GM18505 (cell line): ENCODE data around the gene MAGI1.

ENCODE experiments used
- ATAC-seq: cut with Tn5 transposase; IDR thresholded peaks from one replicate; pipeline ENCODE4 v1.9.1; 2021; ENCODE audit not compliant: unreplicated experiment
- POLR2A ChIP-seq: IDR thresholded peaks from 4 replicates; pipeline ENCODE4 v1.6.1; 2011; ENCODE audit warnings: borderline replicate concordance; ENCODE audit not compliant: insufficient read depth, insufficient read length; ENCODE audit errors: extremely low read depth

MAGI1 gene

GRCh38 chr3:65334045-65334665 lies 704.6 kb downstream of the MAGI1 start:
- no peak for TF ChIP-seq POLR2A
- ATAC-seq, result no peak

DNA sequence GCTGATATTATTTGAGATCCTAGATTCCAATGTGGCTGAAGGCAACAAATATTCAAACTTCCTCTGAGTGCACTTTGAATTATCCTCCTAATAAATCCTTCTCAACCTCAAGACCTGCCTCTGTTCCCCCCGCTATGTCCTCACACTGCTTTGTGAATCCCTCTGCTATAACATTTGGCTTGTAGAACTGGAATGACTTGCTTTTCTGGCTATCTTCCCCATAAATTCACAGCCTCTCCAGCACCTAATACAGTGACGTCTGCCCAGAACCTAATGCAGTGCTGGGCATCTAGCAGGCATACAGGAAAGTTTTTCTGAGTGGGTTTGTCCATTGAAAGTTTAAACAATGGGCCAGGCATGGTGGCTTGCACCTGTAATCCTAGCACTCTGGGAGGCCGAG lies 707.0 kb downstream of the MAGI1 start:
- TF ChIP-seq POLR2A, result no peak
- ATAC-seq, result no peak

GRCh38 chr3:65330072-65330471 lies 708.6 kb downstream of the MAGI1 start:
- ATAC-seq, result no peak
- TF ChIP-seq POLR2A, result no peak

DNA sequence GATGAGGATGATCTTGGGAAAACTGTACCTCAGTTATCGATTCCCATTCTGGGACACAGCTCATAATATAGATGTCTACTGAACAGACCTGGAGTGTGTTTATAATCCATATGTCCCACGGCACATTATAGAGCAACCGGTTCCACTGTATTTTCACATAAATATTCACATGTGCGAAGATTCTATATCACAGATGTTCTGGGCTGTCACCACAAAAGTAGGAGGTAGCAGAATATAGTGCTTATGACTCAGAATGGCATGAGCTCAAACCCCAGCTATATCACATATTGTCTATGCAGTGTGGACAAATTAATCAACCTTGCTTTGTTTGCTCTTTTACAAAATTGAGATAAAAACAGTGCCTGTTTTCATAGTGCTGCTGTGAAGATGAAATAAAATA lies 710.6 kb downstream of the MAGI1 start:
- no peak for ATAC-seq
- TF ChIP-seq POLR2A, result no peak

DNA sequence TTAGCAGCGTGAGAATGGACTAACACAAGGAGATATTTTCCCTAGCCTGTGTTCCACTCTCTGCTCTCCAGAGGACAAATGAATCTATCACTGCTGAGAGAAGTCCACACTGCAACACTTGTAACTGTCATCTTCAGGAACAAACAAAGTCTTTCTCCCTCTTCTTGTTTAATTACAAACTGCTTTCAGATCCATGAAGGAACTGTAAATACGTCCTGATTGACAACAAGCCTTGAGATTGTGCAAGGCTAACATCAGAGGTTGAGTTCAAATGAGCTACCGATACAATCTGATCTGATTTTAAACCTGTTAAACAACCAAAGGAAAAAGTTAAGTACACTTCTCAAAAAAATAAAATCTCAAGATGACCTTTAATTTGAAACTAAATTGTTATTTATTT lies 712.1 kb downstream of the MAGI1 start:
- no peak for ATAC-seq

GRCh38 chr3:65322910-65323309 lies 715.8 kb downstream of the MAGI1 start:
- TF ChIP-seq POLR2A, result no peak
- no peak for ATAC-seq

More for the DNA sequence above, 712.1 kb downstream of the MAGI1 start:
- no peak for TF ChIP-seq POLR2A

DNA sequence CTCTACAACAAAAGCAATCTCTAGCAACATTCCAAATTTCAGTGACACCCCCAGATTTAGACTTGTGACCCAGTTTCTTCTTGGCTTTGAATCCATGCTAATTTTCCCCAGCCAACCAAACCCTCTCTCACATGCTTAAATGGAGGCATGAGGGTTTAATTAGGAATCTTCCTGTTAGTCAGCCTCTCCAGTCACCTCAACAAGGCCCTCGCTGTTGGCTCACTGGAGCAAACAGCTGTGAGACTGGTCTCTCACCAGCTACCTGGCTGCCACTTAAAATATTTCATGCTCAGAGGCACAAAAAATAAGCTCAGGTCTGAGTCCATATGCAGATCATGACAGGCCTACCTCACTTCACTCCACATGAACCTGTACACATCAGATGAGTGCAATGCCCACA lies 720.5 kb downstream of the MAGI1 start:
- no peak for TF ChIP-seq POLR2A
- ATAC-seq, result no peak

- ATAC-seq, result no peak
- no peak for TF ChIP-seq POLR2A
Measured at GRCh38 chr3:65314916-65315315, 723.8 kb downstream of the MAGI1 start.

- no peak for TF ChIP-seq POLR2A
- no peak for ATAC-seq
Measured at GRCh38 chr3:65314269-65314668, 724.4 kb downstream of the MAGI1 start.

GRCh38 chr3:65313666-65314065 lies 725.1 kb downstream of the MAGI1 start:
- no peak for ATAC-seq
- TF ChIP-seq POLR2A, result no peak

- ATAC-seq, result no peak
- no peak for TF ChIP-seq POLR2A
Measured at GRCh38 chr3:65305836-65306235, 732.9 kb downstream of the MAGI1 start.
